CD4-positive, alpha-beta T cell treated with Interleukin-15 for 4 hours (primary cell): ENCODE results near the gene CLEC17A.

Experiments used
- DNase-seq: peaks from one replicate; pipeline ENCODE4 v3.0.0-alpha.2; 2020; ENCODE audit warnings: low spot score

The CLEC17A gene

DNA sequence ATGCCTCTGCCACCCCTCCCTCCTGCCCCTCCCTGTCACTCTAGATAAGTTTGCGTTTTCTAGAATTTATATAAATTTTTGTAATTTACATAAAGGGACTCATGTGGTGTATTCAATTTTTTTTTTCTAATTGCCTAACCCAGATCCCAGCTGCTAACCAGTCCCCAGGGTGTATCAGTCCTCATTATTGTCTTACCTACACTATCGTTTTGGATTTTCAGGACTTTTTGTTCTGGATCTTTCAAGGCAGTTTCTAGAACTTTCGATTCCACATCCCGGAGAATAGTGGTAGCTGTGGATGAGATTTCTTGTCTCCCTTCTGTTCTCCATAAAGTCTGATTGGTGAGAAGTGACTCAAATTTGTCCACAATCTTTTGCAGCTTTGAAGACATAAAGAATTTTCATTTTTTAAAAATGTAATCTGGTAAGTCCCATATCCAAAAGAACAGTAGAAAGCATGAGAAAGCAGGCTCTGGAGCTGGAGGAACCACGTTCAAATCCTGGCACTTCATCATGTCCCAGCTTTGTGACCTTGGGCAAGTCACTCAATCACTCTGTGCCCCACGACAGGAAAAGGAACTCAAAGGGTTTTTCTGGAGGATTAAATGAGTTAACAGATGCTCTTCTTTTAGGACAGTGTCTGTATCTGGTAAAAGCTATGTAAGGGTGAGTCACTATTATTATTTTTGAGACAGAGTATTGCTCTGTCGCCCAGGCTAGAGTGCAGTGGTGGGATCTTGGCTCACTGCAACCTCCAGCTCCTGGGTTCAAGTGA, 72.1 kb downstream of the CLEC17A start:
- DNase-seq = no peak

- no peak for DNase-seq
Observed at GRCh38 chr19:14655726-14656125, 72.8 kb downstream of the CLEC17A start.

- DNase-seq = no peak
Observed at GRCh38 chr19:14659874-14660489, 77.1 kb downstream of the CLEC17A start.

GRCh38 chr19:14661372-14661924, 78.6 kb downstream of the CLEC17A start:
- no peak for DNase-seq
